Stimulated activated naive CD8-positive, alpha-beta T cell treated with anti-CD3 and anti-CD28 coated beads, Interleukin-15, Interleukin-2, amounts not matched to agents 100 ng/mL and 50 ng/mL, for 24 hours (primary cell): ENCODE results near the gene ALG10.
"Not testable (repeated sequence)": the region's sequence is repeated elsewhere in the genome, so short reads cannot be mapped to it uniquely, and the experiment has no call there.

ENCODE experiments used
- H3K27ac Mint-ChIP-seq: one replicate; pipeline ENCODE4 v1.8.0; 2021; ENCODE audit warnings: mild to moderate bottlenecking, mixed read lengths
- H3K27me3 Mint-ChIP-seq: one replicate; pipeline ENCODE4 v1.8.0; 2021; ENCODE audit warnings: mixed read lengths
- H3K36me3 Mint-ChIP-seq: one replicate; pipeline ENCODE4 v1.8.0; 2021; ENCODE audit warnings: low read depth, mixed read lengths
- H3K4me1 Mint-ChIP-seq: one replicate; pipeline ENCODE4 v1.8.0; 2021; ENCODE audit warnings: low read depth, mixed read lengths
- H3K4me3 Mint-ChIP-seq: one replicate; pipeline ENCODE4 v1.8.0; 2021; ENCODE audit warnings: mild to moderate bottlenecking, mixed read lengths
- H3K9me3 Mint-ChIP-seq: one replicate; pipeline ENCODE4 v1.8.0; 2021; ENCODE audit warnings: mixed read lengths

The ALG10 gene, protein sequence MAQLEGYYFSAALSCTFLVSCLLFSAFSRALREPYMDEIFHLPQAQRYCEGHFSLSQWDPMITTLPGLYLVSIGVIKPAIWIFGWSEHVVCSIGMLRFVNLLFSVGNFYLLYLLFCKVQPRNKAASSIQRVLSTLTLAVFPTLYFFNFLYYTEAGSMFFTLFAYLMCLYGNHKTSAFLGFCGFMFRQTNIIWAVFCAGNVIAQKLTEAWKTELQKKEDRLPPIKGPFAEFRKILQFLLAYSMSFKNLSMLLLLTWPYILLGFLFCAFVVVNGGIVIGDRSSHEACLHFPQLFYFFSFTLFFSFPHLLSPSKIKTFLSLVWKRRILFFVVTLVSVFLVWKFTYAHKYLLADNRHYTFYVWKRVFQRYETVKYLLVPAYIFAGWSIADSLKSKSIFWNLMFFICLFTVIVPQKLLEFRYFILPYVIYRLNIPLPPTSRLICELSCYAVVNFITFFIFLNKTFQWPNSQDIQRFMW

DNA sequence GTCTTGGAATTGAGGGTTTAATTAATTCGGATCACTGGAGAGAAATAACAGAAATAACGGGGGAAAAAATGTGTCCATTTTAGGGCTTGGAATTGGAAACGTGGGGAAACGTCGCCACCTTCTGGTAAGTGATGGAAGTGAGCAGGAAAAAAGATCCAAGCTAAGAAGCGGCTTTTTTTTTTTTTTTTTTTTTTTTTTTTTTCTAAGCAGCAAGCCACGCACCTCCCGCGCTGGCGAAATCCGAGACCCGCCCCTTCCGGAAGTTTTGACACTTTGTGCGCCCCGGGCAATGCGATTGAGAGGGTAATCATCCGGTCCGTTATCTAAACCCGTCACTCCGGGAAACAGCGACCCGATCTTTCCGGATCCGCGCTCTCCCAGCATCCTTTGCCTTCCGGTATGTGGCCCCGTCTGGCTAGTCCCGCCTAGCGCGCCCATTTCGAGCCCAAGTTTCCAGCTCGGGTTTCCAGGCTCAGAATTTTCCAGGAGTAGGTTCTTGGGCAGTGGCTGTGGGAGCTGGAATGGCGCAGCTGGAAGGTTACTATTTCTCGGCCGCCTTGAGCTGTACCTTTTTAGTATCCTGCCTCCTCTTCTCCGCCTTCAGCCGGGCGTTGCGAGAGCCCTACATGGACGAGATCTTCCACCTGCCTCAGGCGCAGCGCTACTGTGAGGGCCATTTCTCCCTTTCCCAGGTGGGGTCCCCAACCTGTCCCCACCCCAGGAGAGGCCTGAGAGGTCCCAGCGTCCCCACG, at the start of gene ALG10:
Gene ALG10 (plus strand): TSS at position 418 of the 752 bp plus-strand sequence. CDS start 104 bp downstream, at position 522.
- Mint-ChIP-seq H3K4me1 (peaks cover 16% of the 10 kb centered on the region), H3K27me3 (peaks cover 3% of the 10 kb centered on the region), H3K36me3 (peaks cover 10% of the 10 kb centered on the region), H3K4me3 (peak within 1 kb of the TSS; percentile 96), H3K9me3 (no peaks in the 10 kb centered on the region), H3K27ac (peak within 1 kb of the TSS; percentile 97)

DNA sequence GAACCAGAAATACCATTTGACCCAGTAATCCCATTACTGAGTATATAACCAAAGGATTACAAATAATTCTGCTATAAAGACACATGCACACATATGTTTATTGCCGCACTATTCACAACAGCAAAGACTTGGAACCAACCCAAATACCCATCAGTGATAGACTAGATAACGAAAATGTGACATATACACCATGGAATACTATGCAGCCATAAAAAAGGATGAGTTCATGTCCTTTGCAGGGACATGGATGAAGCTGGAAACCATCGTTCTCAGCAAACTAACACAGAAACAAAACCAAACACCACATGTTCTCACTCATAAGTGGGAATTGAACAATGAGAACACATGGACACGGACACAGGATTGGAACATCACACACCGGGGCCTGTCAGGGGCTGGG, 49.4 kb upstream of the ALG10 start:
- not testable (repeated sequence) for H3K27ac Mint-ChIP-seq, H3K36me3 Mint-ChIP-seq, H3K4me3 Mint-ChIP-seq, H3K27me3 Mint-ChIP-seq, H3K9me3 Mint-ChIP-seq, H3K4me1 Mint-ChIP-seq

DNA sequence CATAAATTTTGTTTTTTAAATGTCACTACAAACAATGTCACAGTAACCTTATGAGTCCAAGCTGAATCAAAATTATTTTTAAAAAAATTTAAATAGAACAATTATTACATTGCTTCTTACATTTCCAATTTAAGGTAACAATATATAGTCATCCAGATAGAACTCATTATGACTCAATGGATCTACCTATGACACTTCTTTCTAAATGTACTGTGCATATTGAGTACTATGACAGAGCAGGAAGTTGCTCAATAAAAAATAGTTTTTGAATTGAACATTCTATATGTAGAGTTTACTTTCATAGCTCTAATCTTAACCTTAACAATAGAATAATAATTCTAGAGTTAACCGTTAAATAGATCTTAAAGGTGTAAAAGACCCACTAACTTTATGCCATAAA, 44.4 kb upstream of the ALG10 start:
- Mint-ChIP-seq H3K9me3 (peaks cover 3% of the 10 kb centered on the region), H3K36me3 (no peaks in the 10 kb centered on the region), H3K27me3 (peaks cover 2% of the 10 kb centered on the region), H3K4me3 (no peak overlapping the region), H3K4me1 (no peaks in the 10 kb centered on the region), H3K27ac (no peak overlapping the region)

DNA sequence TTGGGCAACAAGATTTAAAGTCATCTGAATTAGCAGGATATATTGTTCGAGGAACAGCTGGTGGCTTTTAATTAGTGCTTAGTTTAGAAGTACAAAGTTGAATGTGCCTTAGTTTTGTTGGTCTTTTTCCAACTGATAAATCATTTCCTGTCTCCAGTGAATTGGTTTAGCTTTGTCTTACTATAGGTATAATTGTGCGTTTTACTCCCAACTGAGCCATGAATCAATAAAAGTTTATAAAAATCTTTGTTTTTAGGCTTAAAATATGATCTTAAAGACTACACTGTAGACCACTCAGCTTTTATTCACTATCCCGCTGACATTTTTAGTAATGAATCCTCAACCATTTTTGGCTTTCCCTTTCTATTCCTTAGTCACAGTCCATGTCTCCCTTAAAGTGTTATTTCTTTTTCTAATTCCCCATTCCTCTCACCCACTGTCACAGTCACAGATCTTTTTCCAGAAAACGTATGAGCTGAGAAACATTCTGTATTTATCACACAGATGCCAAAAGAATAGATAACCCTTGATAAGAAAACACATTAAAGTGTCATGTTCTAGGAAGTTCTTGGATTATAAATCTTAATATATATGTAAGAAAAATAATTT, 34.0 kb upstream of the ALG10 start:
- Mint-ChIP-seq H3K4me1 (no peaks in the 10 kb centered on the region), H3K4me3 (no peak overlapping the region), H3K27me3 (no peaks in the 10 kb centered on the region), H3K9me3 (no peaks in the 10 kb centered on the region), H3K27ac (no peak overlapping the region), H3K36me3 (no peaks in the 10 kb centered on the region)

DNA sequence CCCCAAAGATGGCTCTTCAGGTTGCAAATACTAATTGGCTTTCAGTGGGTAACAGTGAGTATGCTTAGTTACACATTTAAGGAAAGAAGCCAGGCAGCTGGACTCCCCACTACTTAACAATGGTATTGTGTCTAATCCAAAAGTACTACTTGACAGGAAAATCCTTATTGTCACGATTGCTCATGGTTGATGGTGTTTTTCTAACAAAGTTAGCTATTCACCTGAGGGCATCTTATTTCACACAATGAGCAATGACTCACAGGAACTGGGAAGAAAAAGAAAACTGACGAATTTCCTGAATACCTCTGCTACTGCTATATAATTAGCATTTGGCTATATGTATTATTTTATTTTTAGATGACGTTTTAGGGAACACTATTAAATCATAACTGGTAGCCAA, 33.4 kb upstream of the ALG10 start:
- Mint-ChIP-seq H3K4me3 (no peak overlapping the region), H3K27me3 (no peaks in the 10 kb centered on the region), H3K27ac (no peak overlapping the region), H3K36me3 (no peaks in the 10 kb centered on the region), H3K4me1 (no peaks in the 10 kb centered on the region), H3K9me3 (no peaks in the 10 kb centered on the region)

DNA sequence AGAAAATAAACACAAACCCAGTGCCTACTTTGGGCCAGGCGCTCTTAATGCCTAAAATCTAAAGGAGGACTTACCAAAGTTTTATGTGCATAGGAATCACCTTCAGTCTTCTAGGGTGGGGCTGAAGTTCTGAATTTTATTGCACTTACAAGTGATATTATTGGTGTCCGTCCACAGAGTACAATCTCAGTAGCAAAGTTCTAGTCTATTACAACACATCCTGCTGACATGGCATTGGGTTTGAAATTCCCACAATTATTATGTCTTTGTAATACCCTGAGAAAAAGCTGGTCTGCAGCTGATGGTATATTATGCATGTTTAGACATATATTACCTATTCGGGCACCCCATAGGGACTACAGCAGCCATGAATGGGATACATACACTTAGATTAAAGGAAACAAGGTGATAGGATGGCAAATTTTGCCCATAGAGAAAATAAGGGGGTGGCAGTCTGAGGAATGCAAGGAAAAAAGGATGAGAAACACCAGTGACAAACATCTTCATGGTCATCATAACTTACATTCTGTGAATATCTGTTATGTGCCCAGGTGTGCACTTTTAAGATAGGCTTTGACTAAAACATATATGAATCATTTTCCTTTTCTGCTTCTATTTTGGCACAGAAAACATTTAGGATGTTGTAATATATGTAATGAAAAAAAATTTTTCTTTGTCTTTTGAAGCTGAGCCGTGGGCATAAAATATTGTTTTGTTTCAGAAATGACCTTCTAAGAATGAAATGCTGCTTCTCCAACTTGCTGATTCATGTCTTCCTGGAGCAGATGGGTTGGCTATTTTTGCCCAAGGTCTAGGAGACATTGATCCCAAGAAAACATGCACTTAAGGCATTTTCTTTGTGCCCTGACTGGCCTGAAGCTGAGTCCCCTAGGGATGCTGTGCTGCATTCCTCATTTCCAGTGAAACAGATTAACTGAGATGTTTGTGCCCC, 27.2 kb upstream of the ALG10 start:
- Mint-ChIP-seq H3K27me3 (peaks cover 17% of the 10 kb centered on the region), H3K9me3 (no peaks in the 10 kb centered on the region), H3K27ac (no peak overlapping the region), H3K4me3 (no peak overlapping the region), H3K4me1 (no peaks in the 10 kb centered on the region), H3K36me3 (no peaks in the 10 kb centered on the region)

DNA sequence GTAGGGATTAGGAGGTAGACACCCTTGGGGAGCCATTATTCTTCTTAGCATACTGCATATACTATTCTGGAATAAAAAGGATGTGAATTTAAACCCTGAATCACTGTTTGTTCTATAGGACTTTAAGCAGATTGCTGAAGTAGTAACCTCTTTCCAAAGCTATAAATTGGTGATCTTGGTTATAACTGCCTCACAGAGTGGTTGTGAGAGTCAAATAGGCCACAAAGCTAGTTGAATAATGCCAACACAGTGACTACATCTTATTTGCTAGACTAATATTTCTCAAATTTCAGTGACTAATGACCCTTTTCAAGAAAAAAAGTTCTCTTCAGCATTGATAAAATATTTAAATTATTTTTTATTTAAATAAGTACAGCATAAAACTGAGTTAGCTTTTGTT, 13.5 kb upstream of the ALG10 start:
- H3K9me3 Mint-ChIP-seq, H3K4me1 Mint-ChIP-seq, H3K27ac Mint-ChIP-seq, H3K36me3 Mint-ChIP-seq, H3K4me3 Mint-ChIP-seq: not testable (repeated sequence)
- H3K27me3 Mint-ChIP-seq: peaks cover 24% of the 10 kb centered on the region

DNA sequence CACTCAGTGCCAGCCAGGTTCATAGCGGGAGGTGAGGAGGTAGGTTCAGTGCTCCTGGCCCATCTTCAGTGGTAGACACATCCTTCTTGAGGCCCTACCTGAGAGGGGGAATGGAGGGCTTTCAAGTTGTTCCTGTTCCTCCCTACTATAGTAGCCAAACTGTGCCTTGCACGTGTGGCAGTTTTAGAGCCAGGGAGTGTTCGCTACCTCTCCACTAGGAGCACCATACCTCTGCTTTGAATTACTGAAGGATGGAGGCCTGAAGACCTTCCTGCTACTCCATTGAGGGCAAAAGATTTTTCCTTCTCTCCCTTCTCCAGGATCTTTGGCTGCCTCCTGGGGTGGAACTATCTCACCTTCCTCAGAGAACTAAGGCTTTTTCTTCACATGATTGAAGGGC, 5.9 kb upstream of the ALG10 start:
- Mint-ChIP-seq H3K4me3 (no peak overlapping the region), H3K9me3 (no peaks in the 10 kb centered on the region), H3K27ac (no peak overlapping the region), H3K27me3 (peaks cover 16% of the 10 kb centered on the region), H3K36me3 (no peaks in the 10 kb centered on the region), H3K4me1 (no peaks in the 10 kb centered on the region)

DNA sequence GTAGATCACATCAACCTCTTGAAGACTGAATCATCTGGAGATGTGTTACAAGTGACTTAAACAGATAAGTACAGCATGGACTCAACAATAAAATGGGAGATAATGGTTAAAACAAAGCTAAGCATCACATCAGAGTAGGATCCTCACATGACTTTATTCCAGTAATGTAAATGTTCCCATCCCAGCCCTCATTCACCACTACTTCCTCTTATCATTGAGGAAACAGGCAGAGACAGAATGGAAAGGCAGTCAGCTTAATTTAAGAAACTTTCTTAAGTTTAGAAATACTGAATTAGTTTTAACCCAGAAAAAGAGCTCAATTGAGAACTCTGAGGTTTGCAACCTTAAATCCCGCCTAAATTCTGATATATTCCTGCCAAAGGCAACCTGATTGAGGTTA, 1.2 kb upstream of the ALG10 start:
- Mint-ChIP-seq H3K9me3 (no peaks in the 10 kb centered on the region), H3K4me1 (peaks cover 16% of the 10 kb centered on the region)

DNA sequence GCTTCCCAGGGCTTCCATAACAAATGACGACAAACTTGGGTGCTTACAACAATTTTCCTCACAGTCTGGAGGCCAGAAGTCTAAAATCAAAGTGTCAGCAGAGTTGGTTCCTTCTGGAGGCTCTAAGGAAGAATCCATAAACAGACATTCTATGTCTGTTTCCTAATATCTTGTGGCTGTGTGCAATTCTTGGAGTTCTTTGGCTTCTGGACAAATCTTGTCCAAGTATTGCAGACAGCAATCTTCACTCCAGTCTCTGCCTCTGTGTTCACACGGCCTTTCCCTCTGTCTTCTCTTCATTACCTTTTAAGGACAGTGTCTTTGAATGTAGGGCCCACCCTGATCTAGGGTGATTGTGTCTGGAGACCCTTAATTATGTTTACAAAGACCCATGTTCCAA, 5.4 kb downstream of the ALG10 start:
- H3K27me3 Mint-ChIP-seq, H3K9me3 Mint-ChIP-seq, H3K27ac Mint-ChIP-seq, H3K4me3 Mint-ChIP-seq: not testable (repeated sequence)
- peaks cover 11% of the 10 kb centered on the region for H3K4me1 Mint-ChIP-seq
- peaks cover 16% of the 10 kb centered on the region for H3K36me3 Mint-ChIP-seq

More for the DNA sequence above, 1.2 kb upstream of the ALG10 start:
- H3K27me3 Mint-ChIP-seq: peaks cover 3% of the 10 kb centered on the region
- H3K4me3 Mint-ChIP-seq: no peak overlapping the region
- H3K36me3 Mint-ChIP-seq: peaks cover 6% of the 10 kb centered on the region
- H3K27ac Mint-ChIP-seq: no peak overlapping the region

DNA sequence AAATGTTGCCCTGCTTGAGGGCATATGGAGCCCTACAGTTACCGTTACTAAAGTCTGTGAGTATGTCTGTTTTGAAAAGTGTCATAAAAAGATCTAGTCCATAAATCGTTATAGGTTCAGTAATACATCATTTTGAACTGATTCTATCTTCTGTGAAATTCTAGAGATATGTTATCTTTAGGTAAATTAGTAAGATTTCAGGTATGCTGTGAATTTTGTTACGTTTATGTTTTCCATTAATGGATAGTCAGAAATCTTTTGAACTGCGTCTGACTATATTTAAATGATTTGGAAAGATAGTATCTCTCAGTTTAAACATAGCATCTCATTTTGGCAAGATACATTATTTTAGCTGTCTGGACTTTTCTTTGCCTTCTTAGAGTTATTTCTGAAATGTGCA, 8.3 kb downstream of the ALG10 start:
- no peaks in the 10 kb centered on the region for H3K9me3 Mint-ChIP-seq
- no peaks in the 10 kb centered on the region for H3K27me3 Mint-ChIP-seq
- peaks cover 12% of the 10 kb centered on the region for H3K36me3 Mint-ChIP-seq
- no peak overlapping the region for H3K27ac Mint-ChIP-seq
- H3K4me1 Mint-ChIP-seq: no peaks in the 10 kb centered on the region
- H3K4me3 Mint-ChIP-seq: no peak overlapping the region

DNA sequence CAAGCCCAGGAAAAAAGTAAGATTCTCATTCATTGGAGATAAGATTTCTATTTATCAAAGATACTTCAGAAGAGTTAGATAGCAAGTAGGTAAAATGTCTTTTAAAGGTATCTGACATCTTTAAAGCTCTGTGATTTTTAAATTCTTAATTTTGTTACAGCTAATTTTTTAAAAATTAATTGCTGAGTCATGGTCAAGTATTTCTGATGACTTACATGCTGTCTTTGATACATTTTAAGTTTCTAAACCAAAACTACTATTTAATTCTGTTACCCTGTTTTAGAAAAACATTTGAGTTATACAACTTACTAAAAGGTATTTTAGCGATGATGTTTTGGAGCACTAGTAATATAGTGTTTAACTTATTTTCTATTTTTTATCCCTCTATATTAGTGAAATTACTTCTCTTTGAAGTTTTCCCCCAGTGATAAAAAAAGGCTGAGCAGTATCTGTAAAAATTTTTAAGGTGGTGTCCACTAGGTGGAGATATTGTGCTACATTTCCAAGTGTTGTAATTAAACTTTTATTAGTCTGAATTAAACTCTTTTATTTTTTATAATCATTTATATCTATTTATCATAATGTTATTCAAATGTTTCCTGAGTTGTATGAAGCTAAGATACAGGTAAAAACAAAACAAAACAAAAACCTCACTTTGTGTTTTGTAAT, 11.5 kb downstream of the ALG10 start:
- Mint-ChIP-seq H3K4me3 (no peak overlapping the region), H3K27me3 (no peaks in the 10 kb centered on the region), H3K9me3 (no peaks in the 10 kb centered on the region), H3K4me1 (no peaks in the 10 kb centered on the region), H3K27ac (no peak overlapping the region), H3K36me3 (peaks cover 6% of the 10 kb centered on the region)

DNA sequence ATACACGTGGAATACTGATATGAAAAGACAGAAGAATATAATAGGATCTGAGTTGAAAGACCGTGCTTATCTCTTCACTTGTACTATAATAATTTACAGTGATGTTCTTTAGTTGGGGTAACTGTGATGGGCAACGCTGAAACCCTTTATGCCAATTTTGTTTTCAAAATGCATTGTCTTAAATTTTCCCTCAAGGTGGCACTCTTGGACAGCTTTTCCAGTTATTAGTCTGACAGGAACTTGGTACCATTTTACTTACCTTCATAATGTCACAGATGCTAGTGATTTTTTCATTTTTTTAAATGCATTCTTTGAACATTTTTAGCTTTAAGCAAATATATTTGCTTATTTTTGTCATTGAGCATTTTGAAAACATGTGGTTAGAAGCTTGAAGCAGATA, 16.1 kb downstream of the ALG10 start:
- H3K36me3 Mint-ChIP-seq, H3K4me1 Mint-ChIP-seq: not testable (repeated sequence)

DNA sequence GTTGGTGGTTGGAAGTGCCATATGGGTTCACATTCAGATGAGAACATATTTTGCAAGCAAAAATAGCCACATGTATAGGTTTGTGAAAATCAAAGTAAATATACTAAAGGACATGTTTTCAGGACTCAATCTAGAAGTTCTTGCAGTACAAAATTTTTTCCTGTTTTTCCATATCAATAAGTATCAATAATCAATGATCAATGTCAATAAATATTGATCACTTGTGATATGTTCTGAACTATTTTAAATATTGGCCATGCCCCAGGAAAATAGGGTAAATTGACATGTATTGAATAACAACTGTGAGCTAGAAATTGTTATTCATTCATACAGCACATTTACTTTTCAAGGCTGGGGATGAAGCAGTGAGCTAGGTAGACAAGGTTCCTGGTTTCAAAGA, 24.3 kb downstream of the ALG10 start:
- Mint-ChIP-seq H3K36me3 (no peaks in the 10 kb centered on the region), H3K27me3 (peaks cover 6% of the 10 kb centered on the region), H3K9me3 (peaks cover 20% of the 10 kb centered on the region), H3K4me3 (no peak overlapping the region), H3K27ac (no peak overlapping the region), H3K4me1 (no peaks in the 10 kb centered on the region)

More for the DNA sequence above, 16.1 kb downstream of the ALG10 start:
- not testable (repeated sequence) for H3K9me3 Mint-ChIP-seq, H3K27me3 Mint-ChIP-seq, H3K27ac Mint-ChIP-seq, H3K4me3 Mint-ChIP-seq
